HG03280 (cell line): Measurements from ENCODE around the gene NIN.

Source experiments
- ATAC-seq: cut with Tn5 transposase; IDR thresholded peaks from one replicate; pipeline ENCODE4 v1.9.1; 2021; ENCODE audit warnings: mild to moderate bottlenecking, moderate library complexity; ENCODE audit not compliant: unreplicated experiment

NIN gene

GRCh38 chr14:50795142-50795541 is 35.8 kb downstream of the NIN start:
- ATAC-seq: no peak

GRCh38 chr14:50794068-50794645 is 36.8 kb downstream of the NIN start:
- ATAC-seq: no peak

- no peak for ATAC-seq
These were observed 38.3 kb downstream of the NIN start for GRCh38 chr14:50792634-50793068.

GRCh38 chr14:50792051-50792477 is 38.9 kb downstream of the NIN start:
- no peak for ATAC-seq

- ATAC-seq: peak; percentile 32
These were observed 39.8 kb downstream of the NIN start for GRCh38 chr14:50791201-50791600.

- ATAC-seq: no peak
These were observed 40.4 kb downstream of the NIN start for GRCh38 chr14:50790589-50790988.

GRCh38 chr14:50786751-50787464 is 44.1 kb downstream of the NIN start:
- ATAC-seq: no peak

- ATAC-seq: no peak
These were observed 45.4 kb downstream of the NIN start for GRCh38 chr14:50785457-50786063.

GRCh38 chr14:50784683-50785456 is 46.1 kb downstream of the NIN start:
- ATAC-seq: no peak

- ATAC-seq: no peak
These were observed 47.4 kb downstream of the NIN start for GRCh38 chr14:50783563-50783962.

GRCh38 chr14:50780393-50780792 is 50.6 kb downstream of the NIN start:
- no peak for ATAC-seq

- no peak for ATAC-seq
These were observed 52.1 kb downstream of the NIN start for GRCh38 chr14:50778721-50779483.

GRCh38 chr14:50776522-50776921 is 54.4 kb downstream of the NIN start:
- ATAC-seq: no peak

- ATAC-seq: no peak
These were observed 55.6 kb downstream of the NIN start for GRCh38 chr14:50775357-50775756.

- no peak for ATAC-seq
These were observed 56.3 kb downstream of the NIN start for GRCh38 chr14:50774542-50775267.

GRCh38 chr14:50773632-50774541 is 57.1 kb downstream of the NIN start:
- ATAC-seq: no peak

- ATAC-seq: no peak
These were observed 58.5 kb downstream of the NIN start for GRCh38 chr14:50772412-50772811.

- no peak for ATAC-seq
These were observed 60.4 kb downstream of the NIN start for GRCh38 chr14:50770586-50770985.

- no peak for ATAC-seq
These were observed 61.0 kb downstream of the NIN start for GRCh38 chr14:50769863-50770500.
